Suprapubic skin (tissue), 4 donors: Measurements from ENCODE around the gene CMTM3. TPM values are rescaled to one million over a fixed set of nuclear protein-coding genes. Genes with fewer than 3 reads are reported as not detected.
"Not testable (repeated sequence)": the region's sequence is repeated elsewhere in the genome, so short reads cannot be mapped to it uniquely, and the experiment has no call there.

Source experiments
- DNase-seq, 2 donors: peaks; one replicate each; pipeline ENCODE4 v3.0.0-alpha.2; 2019; ENCODE audit warnings: low spot score in 2 of 2
- H3K27ac ChIP-seq: fragments of 200-600 bp; sonication (generic); one replicate; pipeline ENCODE4 v1.5.1; 2019
- H3K27me3 ChIP-seq: fragments of 200-600 bp; sonication (generic); one replicate; pipeline ENCODE4 v1.5.1; 2019
- H3K36me3 ChIP-seq: fragments of 200-600 bp; sonication (generic); one replicate; pipeline ENCODE4 v1.5.1; 2019
- H3K4me1 ChIP-seq: fragments of 200-600 bp; sonication (generic); one replicate; pipeline ENCODE4 v1.5.1; 2019
- H3K4me3 ChIP-seq: fragments of 200-600 bp; sonication (generic); one replicate; pipeline ENCODE4 v1.5.1; 2019; ENCODE audit warnings: mild to moderate bottlenecking
- H3K9me3 ChIP-seq: fragments of 200-600 bp; sonication (generic); one replicate; pipeline ENCODE4 v1.5.1; 2019
- CTCF ChIP-seq, 2 donors: fragments of 200-600 bp in 1 of 2; fragments of 450-650 bp in 1 of 2; sonication (generic) in 1 of 2; IDR thresholded peaks; one replicate each; pipeline ENCODE4 v1.5.1; 2016 to 2019; ENCODE audit warnings: antibody characterized with exemption in 2 of 2, mild to moderate bottlenecking in 1 of 2, moderate library complexity in 1 of 2
- EP300 ChIP-seq: sonication (generic); formaldehyde crosslinking; IDR thresholded peaks from one replicate; pipeline ENCODE4 v1.6.1; 2017; ENCODE audit warnings: antibody characterized with exemption
- POLR2A ChIP-seq, 2 donors: fragments of 450-650 bp; IDR thresholded peaks; one replicate each; pipeline ENCODE4 v1.6.1; 2017; ENCODE audit warnings: antibody characterized with exemption in 2 of 2, mild to moderate bottlenecking in 2 of 2, moderate library complexity in 2 of 2
- POLR2AphosphoS5 ChIP-seq, 3 donors: sonication (generic); formaldehyde crosslinking; IDR thresholded peaks; one replicate each; pipeline ENCODE4 v1.6.1; 2017; ENCODE audit warnings: antibody characterized with exemption in 3 of 3
- WGBS: methylation state at CpG from one replicate; pipeline ENCODE4 v1.1.5; 2018; 5-methylcytosine and 5-hydroxymethylcytosine counted together
- total RNA-seq, 4 donors: library from RNA; depleted of rRNA; stranded (reverse); fragments of >200 nt; gene quantifications; one replicate each; pipeline ENCODE4 v1.1.0, GENCODE V29; 2016

CMTM3 gene
- total RNA-seq, 4 donors from 2014 or later, result 6.5 to 15.5 (median 9.2) TPM

- DNase-seq, result no peak
- Histone ChIP-seq H3K4me1 (peaks cover 19% of the 10 kb centered on the region), H3K27me3 (no peaks in the 10 kb centered on the region), H3K4me3 (no peak overlapping the region), H3K36me3 (peaks cover 9% of the 10 kb centered on the region), H3K27ac (no peak overlapping the region), H3K9me3 (no peaks in the 10 kb centered on the region)
- TF ChIP-seq EP300, result no peak
- no peak for TF ChIP-seq POLR2A (IDR thresholded peaks at IDR 0.05)
- no peak for TF ChIP-seq POLR2AphosphoS5 (IDR thresholded peaks at IDR 0.05)
- TF ChIP-seq CTCF (IDR thresholded peaks at IDR 0.05), result no peak
- WGBS, result 90% methylated on average over 3 of the region's 3 CpGs
These were observed 18.4 kb downstream of the CMTM3 start for GRCh38 chr16:66622863-66623262.

DNA sequence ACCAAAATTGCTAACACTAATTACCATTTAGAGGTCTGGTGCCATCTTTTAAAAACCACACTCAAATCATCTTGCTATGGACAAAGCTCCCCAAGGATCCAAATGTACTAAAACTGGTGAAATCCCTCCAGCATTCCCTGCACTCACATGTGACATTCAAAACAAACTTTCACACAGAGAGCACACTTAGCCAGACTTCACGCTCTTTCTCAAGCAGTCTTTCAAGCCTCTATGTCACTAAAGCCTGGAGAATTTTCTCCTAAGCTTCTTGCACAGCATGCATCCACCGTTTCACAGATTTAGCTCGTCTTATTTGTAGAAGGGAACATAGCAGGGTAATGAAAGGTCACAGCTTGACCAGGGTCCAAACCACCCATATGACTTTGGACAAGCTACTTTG lies 19.3 kb downstream of the CMTM3 start:
- Histone ChIP-seq H3K4me1 (peaks cover 10% of the 10 kb centered on the region), H3K27ac (no peak overlapping the region), H3K36me3 (peaks cover 9% of the 10 kb centered on the region), H3K27me3 (no peaks in the 10 kb centered on the region), H3K9me3 (no peaks in the 10 kb centered on the region), H3K4me3 (no peak overlapping the region)
- DNase-seq, result no peak
- no peak for TF ChIP-seq CTCF (IDR thresholded peaks at IDR 0.05)
- TF ChIP-seq POLR2A (IDR thresholded peaks at IDR 0.05), result no peak
- TF ChIP-seq EP300, result no peak
- no peak for TF ChIP-seq POLR2AphosphoS5 (IDR thresholded peaks at IDR 0.05)
- 93% methylated on average over 3 of the region's 3 CpGs for WGBS

DNA sequence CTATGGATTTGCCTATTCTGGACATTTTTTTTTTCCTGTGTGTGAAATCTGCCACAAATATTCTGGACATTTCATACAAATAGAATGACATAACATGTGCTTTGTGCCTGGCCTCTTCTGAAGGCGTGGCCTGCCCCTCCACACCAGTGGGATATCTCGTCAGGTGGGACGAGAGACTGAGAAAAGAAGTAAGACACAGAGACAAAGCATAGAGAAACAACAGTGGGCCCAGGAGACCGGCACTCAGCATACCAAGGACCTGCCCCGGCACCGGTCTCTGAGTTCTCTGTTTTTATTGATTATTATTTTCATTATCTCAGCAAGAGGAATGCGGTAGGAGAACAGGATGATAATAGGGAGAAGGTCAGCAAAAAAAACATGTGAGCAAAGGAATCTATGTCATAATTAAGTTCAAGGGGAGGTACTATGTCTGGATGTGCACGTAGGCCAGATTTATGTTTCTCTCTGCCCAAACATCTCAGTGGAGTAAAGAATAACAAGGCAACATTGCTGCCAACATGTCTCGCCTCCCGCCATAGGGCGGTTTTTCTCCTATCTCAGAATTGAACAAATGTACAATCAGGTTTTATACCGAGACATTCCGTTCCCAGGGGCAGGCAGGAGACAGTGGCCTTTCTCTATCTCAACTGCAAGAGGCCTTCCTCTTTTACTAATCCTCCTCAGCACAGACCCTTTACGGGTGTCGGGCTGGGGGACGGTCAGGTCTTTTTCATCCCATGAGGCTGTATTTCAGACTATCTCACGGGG lies 23.3 kb downstream of the CMTM3 start:
- not testable (repeated sequence) for H3K4me3 ChIP-seq, H3K4me1 ChIP-seq, DNase-seq, H3K27ac ChIP-seq, H3K9me3 ChIP-seq, H3K36me3 ChIP-seq, H3K27me3 ChIP-seq
- 88% methylated on average over 17 of the region's 17 CpGs for WGBS

GRCh38 chr16:66629856-66630255 lies 25.4 kb downstream of the CMTM3 start:
- Histone ChIP-seq H3K27me3 (no peaks in the 10 kb centered on the region), H3K27ac (no peak overlapping the region), H3K36me3 (no peaks in the 10 kb centered on the region), H3K4me3 (no peak overlapping the region), H3K9me3 (no peaks in the 10 kb centered on the region), H3K4me1 (peaks cover 3% of the 10 kb centered on the region)
- WGBS, result 86% methylated on average over 5 of the region's 5 CpGs
- no peak for DNase-seq
- TF ChIP-seq CTCF (IDR thresholded peaks at IDR 0.05), result no peak

DNA sequence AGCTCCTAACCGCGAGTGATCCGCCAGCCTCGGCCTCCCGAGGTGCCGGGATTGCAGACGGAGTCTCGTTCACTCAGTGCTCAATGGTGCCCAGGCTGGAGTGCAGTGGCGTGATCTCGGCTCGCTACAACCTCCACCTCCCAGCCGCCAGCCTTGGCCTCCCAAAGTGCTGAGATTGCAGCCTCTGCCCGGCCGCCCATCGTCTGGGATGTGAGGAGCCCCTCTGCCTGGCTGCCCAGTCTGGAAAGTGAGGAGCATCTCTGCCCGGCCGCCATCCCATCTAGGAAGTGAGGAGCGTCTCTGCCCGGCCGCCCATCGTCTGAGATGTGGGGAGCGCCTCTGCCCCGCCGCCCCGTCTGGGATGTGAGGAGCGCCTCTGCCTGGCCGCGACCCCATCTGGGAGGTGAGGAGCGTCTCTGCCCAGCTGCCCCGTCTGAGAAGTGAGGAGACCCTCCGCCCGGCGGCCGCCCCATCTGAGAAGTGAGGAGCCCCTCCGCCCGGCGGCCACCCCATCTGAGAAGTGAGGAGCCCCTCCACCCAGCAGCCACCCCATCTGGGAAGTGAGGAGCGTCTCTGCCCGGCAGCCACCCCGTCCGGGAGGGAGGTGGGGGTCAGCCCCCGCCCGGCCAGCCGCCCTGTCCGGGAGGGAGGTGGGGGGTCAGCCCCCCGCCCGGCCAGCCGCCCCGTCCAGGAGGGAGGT lies 26.2 kb downstream of the CMTM3 start:
- H3K36me3 ChIP-seq, H3K4me1 ChIP-seq, H3K4me3 ChIP-seq, H3K9me3 ChIP-seq, H3K27ac ChIP-seq, DNase-seq, H3K27me3 ChIP-seq: not testable (repeated sequence)
- 100% methylated on average over 8 of the region's 49 CpGs for WGBS

GRCh38 chr16:66631558-66631957 lies 27.1 kb downstream of the CMTM3 start:
- not testable (repeated sequence) for DNase-seq, H3K9me3 ChIP-seq, H3K4me3 ChIP-seq, H3K27ac ChIP-seq, H3K4me1 ChIP-seq, H3K27me3 ChIP-seq, H3K36me3 ChIP-seq
- WGBS, result 95% methylated on average over 4 of the region's 4 CpGs
